ENCODE data around the gene CNTNAP2.

CNTNAP2 gene

DNA sequence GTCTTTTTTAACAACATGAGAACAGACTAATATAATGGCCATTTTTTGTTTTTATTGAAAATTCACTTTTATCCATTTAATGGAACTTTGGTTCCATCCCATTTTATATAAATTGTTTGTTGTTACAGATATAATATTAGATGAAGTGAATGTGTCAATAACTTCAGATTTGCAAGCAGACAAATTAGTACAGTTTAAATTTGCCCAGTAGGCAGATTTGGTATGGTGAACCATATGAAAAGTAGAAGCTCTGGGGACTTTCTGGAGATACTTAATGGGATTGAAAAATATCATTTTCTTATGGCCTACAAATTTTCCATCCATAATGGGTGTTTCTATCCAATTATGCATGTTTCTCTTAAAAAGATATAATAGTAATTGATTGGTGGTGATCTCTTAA lies 1277.7 kb downstream of the CNTNAP2 start:
- Histone ChIP-seq H3K4me3 (ENCODE audit: insufficient read depth, low read depth, low read length, poor library complexity, severe bottlenecking) (no peak overlapping the region), H3K27ac (ENCODE audit: insufficient read depth, low read length, poor library complexity, severe bottlenecking) (no peak overlapping the region), H3K9me3 (ENCODE audit: control insufficient read depth, low read length) (no peaks in the 10 kb centered on the region), H3K27me3 (replicated peaks; ENCODE audit: control insufficient read depth, insufficient read depth, low read length, poor library complexity, severe bottlenecking) (no peaks in the 10 kb centered on the region), H3K4me1 (ENCODE audit: control insufficient read depth, insufficient read depth, low read length, poor library complexity, severe bottlenecking) (no peaks in the 10 kb centered on the region), H3K36me3 (ENCODE audit: control insufficient read depth, insufficient read depth, low read length) (no peaks in the 10 kb centered on the region)
- no peak for DNase-seq

DNA sequence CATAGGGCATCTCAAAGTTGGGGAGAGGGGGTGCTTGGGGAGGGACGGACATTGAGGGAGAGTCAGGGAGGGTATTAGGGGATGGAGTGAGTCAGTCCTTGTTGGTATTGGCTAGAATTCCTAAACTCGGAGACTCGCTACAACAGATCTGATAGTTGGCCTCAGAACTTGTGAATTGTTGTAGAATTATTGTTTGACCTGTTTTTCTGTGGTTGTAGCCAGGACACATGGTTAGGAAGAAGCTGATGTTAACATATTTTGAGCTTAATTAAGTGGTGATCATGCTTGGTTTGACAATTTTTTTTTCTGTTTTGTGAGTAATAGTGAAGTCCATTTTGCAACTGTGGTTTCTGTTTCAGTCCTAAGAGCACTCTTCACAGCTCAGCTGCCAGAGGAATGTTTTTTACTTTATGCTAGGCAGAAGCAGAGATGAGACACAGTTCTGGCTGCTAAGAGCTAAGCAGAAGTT lies 1283.7 kb downstream of the CNTNAP2 start:
- Histone ChIP-seq H3K27me3 (replicated peaks; ENCODE audit: control insufficient read depth, insufficient read depth, low read length, poor library complexity, severe bottlenecking) (no peaks in the 10 kb centered on the region), H3K36me3 (ENCODE audit: control insufficient read depth, insufficient read depth, low read length) (no peaks in the 10 kb centered on the region), H3K4me3 (ENCODE audit: insufficient read depth, low read depth, low read length, poor library complexity, severe bottlenecking) (no peak overlapping the region), H3K27ac (ENCODE audit: insufficient read depth, low read length, poor library complexity, severe bottlenecking) (no peak overlapping the region), H3K9me3 (ENCODE audit: control insufficient read depth, low read length) (no peaks in the 10 kb centered on the region), H3K4me1 (ENCODE audit: control insufficient read depth, insufficient read depth, low read length, poor library complexity, severe bottlenecking) (no peaks in the 10 kb centered on the region)
- DNase-seq: no peak

DNA sequence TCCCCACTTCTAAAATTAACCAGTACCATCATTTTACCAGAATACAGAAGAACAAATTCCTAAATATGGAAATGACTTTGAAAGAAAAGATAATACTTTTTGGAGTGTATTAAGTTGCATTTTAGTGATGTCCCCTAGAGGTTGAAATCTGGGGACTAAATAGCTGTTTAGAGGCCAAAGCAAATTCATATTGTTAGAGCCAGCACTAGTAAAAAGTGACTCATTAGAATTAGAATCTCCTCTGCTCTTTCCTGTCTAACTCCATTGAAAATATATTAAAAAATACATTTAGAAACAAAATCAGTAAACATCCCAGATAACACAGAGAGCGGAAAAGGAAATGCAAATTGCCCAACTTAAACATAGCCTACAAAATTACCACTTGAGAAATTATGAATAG lies 1284.3 kb downstream of the CNTNAP2 start:
- H3K9me3 ChIP-seq (ENCODE audit: control insufficient read depth, low read length): no peaks in the 10 kb centered on the region
- DNase-seq: no peak
- no peaks in the 10 kb centered on the region for H3K36me3 ChIP-seq (ENCODE audit: control insufficient read depth, insufficient read depth, low read length)
- no peaks in the 10 kb centered on the region for H3K4me1 ChIP-seq (ENCODE audit: control insufficient read depth, insufficient read depth, low read length, poor library complexity, severe bottlenecking)
- no peak overlapping the region for H3K27ac ChIP-seq (ENCODE audit: insufficient read depth, low read length, poor library complexity, severe bottlenecking)
- H3K4me3 ChIP-seq (ENCODE audit: insufficient read depth, low read depth, low read length, poor library complexity, severe bottlenecking): no peak overlapping the region
- no peaks in the 10 kb centered on the region for H3K27me3 ChIP-seq (replicated peaks; ENCODE audit: control insufficient read depth, insufficient read depth, low read length, poor library complexity, severe bottlenecking)

DNA sequence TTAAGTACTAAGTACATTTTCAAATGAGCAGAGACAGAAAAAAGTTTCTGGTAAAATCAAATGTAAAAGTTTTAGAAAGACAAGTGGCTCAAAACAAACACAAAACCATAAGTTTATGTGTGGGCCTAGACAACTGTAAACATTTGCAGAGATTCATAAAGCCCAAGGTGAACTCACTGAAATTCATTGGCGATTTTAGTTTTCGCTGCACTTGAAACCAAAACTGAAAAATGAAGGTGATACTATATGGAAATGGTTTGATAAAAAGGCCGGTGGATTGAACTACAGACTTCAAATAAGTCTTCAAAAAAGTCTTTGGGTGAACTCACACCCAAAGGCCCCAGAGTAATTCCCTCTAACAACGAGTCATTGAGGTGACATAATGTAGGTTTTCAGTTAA lies 1289.0 kb downstream of the CNTNAP2 start:
- Histone ChIP-seq H3K9me3 (ENCODE audit: control insufficient read depth, low read length) (no peaks in the 10 kb centered on the region), H3K27ac (ENCODE audit: insufficient read depth, low read length, poor library complexity, severe bottlenecking) (no peak overlapping the region), H3K4me3 (ENCODE audit: insufficient read depth, low read depth, low read length, poor library complexity, severe bottlenecking) (no peak overlapping the region), H3K27me3 (replicated peaks; ENCODE audit: control insufficient read depth, insufficient read depth, low read length, poor library complexity, severe bottlenecking) (no peaks in the 10 kb centered on the region), H3K36me3 (ENCODE audit: control insufficient read depth, insufficient read depth, low read length) (no peaks in the 10 kb centered on the region), H3K4me1 (ENCODE audit: control insufficient read depth, insufficient read depth, low read length, poor library complexity, severe bottlenecking) (no peaks in the 10 kb centered on the region)
- no peak for DNase-seq

DNA sequence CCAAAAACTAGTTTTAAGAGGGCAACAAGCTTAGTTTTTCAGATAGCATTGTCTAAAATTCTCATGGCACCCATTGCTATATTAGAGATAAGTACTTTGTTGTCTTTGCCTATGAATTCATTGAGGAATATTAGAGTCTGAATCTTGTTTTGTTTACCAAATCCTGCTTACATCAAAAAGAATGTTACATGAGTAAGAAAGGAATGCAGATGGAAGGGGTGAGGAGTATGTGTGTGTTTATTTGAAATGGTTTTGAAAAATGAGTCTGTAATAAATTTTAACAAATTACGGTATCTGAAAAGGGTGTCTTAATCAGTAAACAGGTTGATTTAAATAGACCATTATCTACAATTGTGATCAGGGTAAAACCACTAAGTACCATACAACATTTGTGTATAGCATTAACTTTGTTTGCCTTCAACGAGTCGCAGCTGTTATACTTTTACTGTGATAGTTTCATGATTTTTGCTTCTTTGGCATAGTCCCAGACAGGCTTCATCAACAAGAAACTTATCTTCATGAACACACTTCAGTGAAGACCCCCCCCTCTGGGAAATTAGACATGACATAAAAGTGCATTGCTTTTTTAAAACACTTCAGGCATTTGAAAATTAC lies 1290.0 kb downstream of the CNTNAP2 start:
- Histone ChIP-seq H3K27ac (ENCODE audit: insufficient read depth, low read length, poor library complexity, severe bottlenecking) (no peak overlapping the region), H3K9me3 (ENCODE audit: control insufficient read depth, low read length) (no peaks in the 10 kb centered on the region)
- DNase-seq: no peak

DNA sequence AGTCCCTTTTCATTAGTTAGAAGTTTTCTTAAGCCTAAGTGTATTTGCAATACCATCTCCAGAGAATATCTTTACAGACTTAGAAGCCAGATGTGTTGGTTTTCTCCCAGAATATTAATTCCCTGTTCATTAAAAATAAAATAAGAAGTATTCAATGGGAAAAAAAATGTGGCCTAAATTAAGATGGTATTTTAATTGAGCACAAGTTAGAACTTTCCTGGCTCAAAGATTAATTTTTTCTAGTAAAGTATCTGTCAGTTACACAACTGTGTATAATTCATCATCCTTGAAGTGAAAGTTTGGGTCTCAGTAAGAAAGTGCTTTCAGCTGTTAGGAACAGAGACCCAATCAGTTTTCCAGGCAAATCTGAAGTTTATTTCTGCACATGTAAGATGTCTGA lies 1294.5 kb downstream of the CNTNAP2 start:
- no peak for DNase-seq
- Histone ChIP-seq H3K36me3 (ENCODE audit: control insufficient read depth, insufficient read depth, low read length) (no peaks in the 10 kb centered on the region), H3K4me1 (ENCODE audit: control insufficient read depth, insufficient read depth, low read length, poor library complexity, severe bottlenecking) (no peaks in the 10 kb centered on the region), H3K27ac (ENCODE audit: insufficient read depth, low read length, poor library complexity, severe bottlenecking) (no peak overlapping the region), H3K9me3 (ENCODE audit: control insufficient read depth, low read length) (no peaks in the 10 kb centered on the region), H3K4me3 (ENCODE audit: insufficient read depth, low read depth, low read length, poor library complexity, severe bottlenecking) (no peak overlapping the region), H3K27me3 (replicated peaks; ENCODE audit: control insufficient read depth, insufficient read depth, low read length, poor library complexity, severe bottlenecking) (no peaks in the 10 kb centered on the region)

More for the DNA sequence above, 1290.0 kb downstream of the CNTNAP2 start:
- Histone ChIP-seq H3K27me3 (replicated peaks; ENCODE audit: control insufficient read depth, insufficient read depth, low read length, poor library complexity, severe bottlenecking) (no peaks in the 10 kb centered on the region), H3K36me3 (ENCODE audit: control insufficient read depth, insufficient read depth, low read length) (no peaks in the 10 kb centered on the region), H3K4me1 (ENCODE audit: control insufficient read depth, insufficient read depth, low read length, poor library complexity, severe bottlenecking) (no peaks in the 10 kb centered on the region), H3K4me3 (ENCODE audit: insufficient read depth, low read depth, low read length, poor library complexity, severe bottlenecking) (no peak overlapping the region)

DNA sequence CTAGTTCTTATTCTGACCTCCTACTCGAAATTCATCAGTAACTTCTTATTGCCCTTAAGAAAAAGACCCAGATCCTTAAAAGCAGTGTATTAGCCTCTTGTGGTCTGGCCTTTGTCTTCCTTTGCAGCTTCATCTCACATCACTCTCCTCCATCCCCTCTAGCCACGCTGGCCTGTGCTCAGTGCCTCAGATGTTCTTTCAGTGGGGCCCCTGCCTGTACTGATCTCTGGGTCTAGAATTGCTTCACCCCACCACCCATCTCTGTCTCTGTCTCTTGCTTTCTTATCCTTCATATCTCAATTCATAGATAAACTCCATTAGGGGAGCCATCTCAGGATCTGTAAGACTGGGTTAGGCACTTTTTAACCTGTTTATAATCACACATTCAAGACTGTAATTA lies 1295.5 kb downstream of the CNTNAP2 start:
- DNase-seq: no peak
- Histone ChIP-seq H3K36me3 (ENCODE audit: control insufficient read depth, insufficient read depth, low read length) (no peaks in the 10 kb centered on the region), H3K4me3 (ENCODE audit: insufficient read depth, low read depth, low read length, poor library complexity, severe bottlenecking) (no peak overlapping the region), H3K4me1 (ENCODE audit: control insufficient read depth, insufficient read depth, low read length, poor library complexity, severe bottlenecking) (no peaks in the 10 kb centered on the region), H3K9me3 (ENCODE audit: control insufficient read depth, low read length) (no peaks in the 10 kb centered on the region), H3K27me3 (replicated peaks; ENCODE audit: control insufficient read depth, insufficient read depth, low read length, poor library complexity, severe bottlenecking) (no peaks in the 10 kb centered on the region), H3K27ac (ENCODE audit: insufficient read depth, low read length, poor library complexity, severe bottlenecking) (no peak overlapping the region)

DNA sequence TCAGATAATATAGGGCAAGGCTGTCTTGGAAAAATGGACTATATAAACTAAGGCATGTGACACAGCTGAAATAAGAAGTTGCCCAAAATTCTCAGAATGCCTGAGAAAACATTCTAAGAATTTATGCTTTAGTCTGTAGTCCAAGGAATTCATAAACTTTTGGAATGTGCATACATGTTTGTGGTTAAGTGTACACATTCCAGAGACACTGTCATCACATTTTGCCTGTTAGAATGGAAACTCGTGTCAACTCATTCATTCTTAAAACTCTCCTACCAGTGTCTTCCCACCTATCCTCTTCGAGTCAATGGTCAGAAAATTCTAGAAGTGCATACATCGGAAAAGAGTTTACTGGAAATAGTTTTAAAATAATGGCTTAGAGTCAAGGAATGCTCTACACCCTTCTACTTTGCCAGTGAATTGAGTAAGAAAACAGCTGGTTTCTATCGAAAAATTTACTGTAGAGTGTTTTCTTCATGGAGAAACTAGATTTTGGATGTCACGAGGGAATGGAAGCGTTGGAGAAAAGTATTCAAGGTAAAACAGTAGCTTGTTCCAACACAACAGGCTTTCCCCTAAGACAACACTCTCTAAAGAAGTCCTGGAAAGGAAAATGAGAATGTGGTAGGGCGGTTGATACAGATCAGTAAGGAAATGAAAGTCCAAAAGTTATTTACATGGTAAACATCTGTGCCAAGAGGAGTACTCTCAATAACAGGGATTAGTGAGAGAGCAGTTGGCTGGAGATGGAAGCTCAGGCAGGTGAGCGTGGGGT lies 1296.4 kb downstream of the CNTNAP2 start:
- Histone ChIP-seq H3K4me3 (ENCODE audit: insufficient read depth, low read depth, low read length, poor library complexity, severe bottlenecking) (no peak overlapping the region), H3K4me1 (ENCODE audit: control insufficient read depth, insufficient read depth, low read length, poor library complexity, severe bottlenecking) (no peaks in the 10 kb centered on the region), H3K9me3 (ENCODE audit: control insufficient read depth, low read length) (no peaks in the 10 kb centered on the region), H3K27me3 (replicated peaks; ENCODE audit: control insufficient read depth, insufficient read depth, low read length, poor library complexity, severe bottlenecking) (no peaks in the 10 kb centered on the region), H3K27ac (ENCODE audit: insufficient read depth, low read length, poor library complexity, severe bottlenecking) (no peak overlapping the region), H3K36me3 (ENCODE audit: control insufficient read depth, insufficient read depth, low read length) (no peaks in the 10 kb centered on the region)
- DNase-seq: no peak

DNA sequence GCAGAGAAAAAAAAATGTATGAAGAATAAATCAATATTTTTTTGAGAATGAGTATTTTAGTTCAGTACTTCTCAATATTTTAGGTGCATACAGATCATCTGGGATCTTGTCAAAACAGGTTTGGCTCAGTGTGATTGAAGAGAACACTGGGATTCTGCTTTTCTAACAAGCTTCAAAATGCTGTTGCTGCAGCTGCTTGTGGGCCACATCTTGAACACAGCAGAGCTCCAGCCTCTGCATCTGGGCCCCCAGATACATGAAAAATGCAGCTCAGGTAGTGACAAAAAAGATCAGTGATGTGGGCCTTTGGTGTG lies 1296.9 kb downstream of the CNTNAP2 start:
- H3K27ac ChIP-seq (ENCODE audit: insufficient read depth, low read length, poor library complexity, severe bottlenecking): no peak overlapping the region
- no peaks in the 10 kb centered on the region for H3K27me3 ChIP-seq (replicated peaks; ENCODE audit: control insufficient read depth, insufficient read depth, low read length, poor library complexity, severe bottlenecking)
- H3K4me3 ChIP-seq (ENCODE audit: insufficient read depth, low read depth, low read length, poor library complexity, severe bottlenecking): no peak overlapping the region
- DNase-seq: no peak
- no peaks in the 10 kb centered on the region for H3K9me3 ChIP-seq (ENCODE audit: control insufficient read depth, low read length)
- no peaks in the 10 kb centered on the region for H3K4me1 ChIP-seq (ENCODE audit: control insufficient read depth, insufficient read depth, low read length, poor library complexity, severe bottlenecking)
- no peaks in the 10 kb centered on the region for H3K36me3 ChIP-seq (ENCODE audit: control insufficient read depth, insufficient read depth, low read length)

DNA sequence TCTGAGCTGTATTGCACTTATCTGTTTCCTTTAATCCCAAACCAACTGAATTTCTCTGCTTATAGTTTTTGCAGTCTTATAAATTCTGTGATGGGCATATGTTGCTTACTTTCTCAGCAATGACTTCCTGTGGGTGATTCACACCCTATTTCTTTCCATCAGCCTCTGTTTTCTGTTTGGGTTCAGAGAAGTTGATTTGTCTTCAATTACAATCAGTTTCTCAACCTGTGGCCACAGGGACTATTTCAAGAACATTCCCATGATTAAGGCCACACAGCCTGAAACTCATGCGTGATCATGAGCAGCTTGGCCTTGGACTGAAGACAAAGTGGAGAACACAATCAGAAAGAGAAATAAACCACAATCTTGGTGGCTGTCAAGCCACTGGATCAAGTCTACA lies 1299.4 kb downstream of the CNTNAP2 start:
- H3K36me3 ChIP-seq (ENCODE audit: control insufficient read depth, insufficient read depth, low read length): no peaks in the 10 kb centered on the region
- H3K27me3 ChIP-seq (replicated peaks; ENCODE audit: control insufficient read depth, insufficient read depth, low read length, poor library complexity, severe bottlenecking): no peaks in the 10 kb centered on the region
- no peak overlapping the region for H3K4me3 ChIP-seq (ENCODE audit: insufficient read depth, low read depth, low read length, poor library complexity, severe bottlenecking)
- H3K9me3 ChIP-seq (ENCODE audit: control insufficient read depth, low read length): no peaks in the 10 kb centered on the region
- no peak for DNase-seq
- no peak overlapping the region for H3K27ac ChIP-seq (ENCODE audit: insufficient read depth, low read length, poor library complexity, severe bottlenecking)
- H3K4me1 ChIP-seq (ENCODE audit: control insufficient read depth, insufficient read depth, low read length, poor library complexity, severe bottlenecking): no peaks in the 10 kb centered on the region
